Inferior parietal cortex (tissue), 1 donor: Measurements from ENCODE around the gene ITSN1.
"Not testable (repeated sequence)": the region's sequence is repeated elsewhere in the genome, so short reads cannot be mapped to it uniquely, and the experiment has no call there.

Experiments
- DNase-seq: peaks from one replicate; pipeline ENCODE4 v3.0.0-alpha.2; 2016; ENCODE audit errors: extremely low spot score

The ITSN1 gene

GRCh38 chr21:33860332-33860879 is 218.1 kb downstream of the ITSN1 start:
- no peak for DNase-seq

- no peak for DNase-seq
Measured at GRCh38 chr21:33861125-33861524, 218.8 kb downstream of the ITSN1 start.

- DNase-seq = not testable (repeated sequence)
Measured at GRCh38 chr21:33863191-33863590, 220.9 kb downstream of the ITSN1 start.

GRCh38 chr21:33864150-33864549 is 221.8 kb downstream of the ITSN1 start:
- no peak for DNase-seq

- no peak for DNase-seq
Measured at GRCh38 chr21:33865176-33865575, 222.9 kb downstream of the ITSN1 start.

- DNase-seq = no peak
Measured at GRCh38 chr21:33865996-33866575, 223.8 kb downstream of the ITSN1 start.

- no peak for DNase-seq
Measured at GRCh38 chr21:33866826-33867225, 224.5 kb downstream of the ITSN1 start.

GRCh38 chr21:33867868-33868267 is 225.6 kb downstream of the ITSN1 start:
- DNase-seq = not testable (repeated sequence)

GRCh38 chr21:33869873-33870272 is 227.6 kb downstream of the ITSN1 start:
- no peak for DNase-seq

GRCh38 chr21:33870768-33871167 is 228.5 kb downstream of the ITSN1 start:
- no peak for DNase-seq

- no peak for DNase-seq
Measured at GRCh38 chr21:33871171-33871570, 228.9 kb downstream of the ITSN1 start.

- no peak for DNase-seq
Measured at GRCh38 chr21:33872881-33873515, 230.7 kb downstream of the ITSN1 start.

GRCh38 chr21:33874161-33874560 is 231.9 kb downstream of the ITSN1 start:
- no peak for DNase-seq

GRCh38 chr21:33875026-33875695 is 232.9 kb downstream of the ITSN1 start:
- no peak for DNase-seq

- DNase-seq = no peak
Measured at GRCh38 chr21:33878824-33879223, 236.5 kb downstream of the ITSN1 start.

- no peak for DNase-seq
Measured at GRCh38 chr21:33880626-33881025, 238.3 kb downstream of the ITSN1 start.

- no peak for DNase-seq
Measured at GRCh38 chr21:33881689-33882440, 239.6 kb downstream of the ITSN1 start.

GRCh38 chr21:33883118-33883517 is 240.8 kb downstream of the ITSN1 start:
- no peak for DNase-seq

- DNase-seq = no peak
Measured at GRCh38 chr21:33884376-33885171, 242.3 kb downstream of the ITSN1 start.

GRCh38 chr21:33885172-33885514 is 242.8 kb downstream of the ITSN1 start:
- DNase-seq = no peak

- DNase-seq = no peak
Measured at GRCh38 chr21:33886321-33886720, 244.0 kb downstream of the ITSN1 start.
